ENCODE data around the gene CYP39A1.

GRCh38 chr6:46684771-46685170 lies 32.2 kb upstream of the CYP39A1 start:
- TF ChIP-seq POLR2AphosphoS5 (IDR thresholded peaks at IDR 0.05; ENCODE audit: low read depth, low read length) (no peak), TAF1 (IDR thresholded peaks at IDR 0.05; ENCODE audit: borderline replicate concordance, insufficient read depth, low read length) (no peak)
